ENCODE measurements around the gene RNH1. TPM values are rescaled to one million over a fixed set of nuclear protein-coding genes. Genes with fewer than 3 reads are reported as not detected.

Gene RNH1
- total RNA-seq, 1 donor from 2014 or later = 237 TPM

- H3K9me3 ChIP-seq = no peaks in the 10 kb centered on the region
- H3K4me3 ChIP-seq = no peak overlapping the region
- ATAC-seq (no peak), DNase-seq (no peak)
- peaks cover 30% of the 10 kb centered on the region for H3K4me1 ChIP-seq
- H3K27ac ChIP-seq = no peak overlapping the region
- no peaks in the 10 kb centered on the region for H3K27me3 ChIP-seq (ENCODE audit: low read depth)
- peaks cover 24% of the 10 kb centered on the region for H3K36me3 ChIP-seq
- intact Hi-C loops (cut with DNase I) = no loop called here
- TF ChIP-seq, protein P1, sequence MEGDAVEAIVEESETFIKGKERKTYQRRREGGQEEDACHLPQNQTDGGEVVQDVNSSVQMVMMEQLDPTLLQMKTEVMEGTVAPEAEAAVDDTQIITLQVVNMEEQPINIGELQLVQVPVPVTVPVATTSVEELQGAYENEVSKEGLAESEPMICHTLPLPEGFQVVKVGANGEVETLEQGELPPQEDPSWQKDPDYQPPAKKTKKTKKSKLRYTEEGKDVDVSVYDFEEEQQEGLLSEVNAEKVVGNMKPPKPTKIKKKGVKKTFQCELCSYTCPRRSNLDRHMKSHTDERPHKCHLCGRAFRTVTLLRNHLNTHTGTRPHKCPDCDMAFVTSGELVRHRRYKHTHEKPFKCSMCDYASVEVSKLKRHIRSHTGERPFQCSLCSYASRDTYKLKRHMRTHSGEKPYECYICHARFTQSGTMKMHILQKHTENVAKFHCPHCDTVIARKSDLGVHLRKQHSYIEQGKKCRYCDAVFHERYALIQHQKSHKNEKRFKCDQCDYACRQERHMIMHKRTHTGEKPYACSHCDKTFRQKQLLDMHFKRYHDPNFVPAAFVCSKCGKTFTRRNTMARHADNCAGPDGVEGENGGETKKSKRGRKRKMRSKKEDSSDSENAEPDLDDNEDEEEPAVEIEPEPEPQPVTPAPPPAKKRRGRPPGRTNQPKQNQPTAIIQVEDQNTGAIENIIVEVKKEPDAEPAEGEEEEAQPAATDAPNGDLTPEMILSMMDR (IDR thresholded peaks at IDR 0.05) = no peak
Observed at GRCh38 chr11:452203-452744, 54.8 kb downstream of the RNH1 start.

DNA sequence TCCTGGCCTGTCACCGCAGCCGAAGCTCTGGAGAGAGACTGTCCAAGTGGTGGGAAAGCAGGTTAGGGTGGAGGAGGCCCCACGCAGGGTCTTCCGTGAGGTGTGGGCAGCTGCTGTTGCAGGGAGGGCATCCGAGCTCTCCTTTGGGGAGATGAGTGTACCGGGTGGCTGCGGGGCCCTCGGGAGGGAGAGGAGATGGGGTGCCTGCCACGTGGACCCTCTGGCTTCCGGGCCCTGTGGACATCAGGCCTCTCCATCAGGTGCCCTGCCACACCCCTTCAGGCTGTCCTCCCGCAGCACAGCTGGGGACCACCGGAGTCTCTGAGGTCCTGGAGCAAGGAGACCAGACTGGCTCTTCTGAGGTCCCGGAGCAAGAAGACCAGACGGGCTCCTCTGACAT is 55.3 kb downstream of the RNH1 start:
- TF ChIP-seq, protein P1 (IDR thresholded peaks at IDR 0.05) = no peak
- no peaks in the 10 kb centered on the region for H3K27me3 ChIP-seq (ENCODE audit: low read depth)
- DNase-seq (no peak), ATAC-seq (no peak)
- H3K9me3 ChIP-seq = no peaks in the 10 kb centered on the region
- intact Hi-C loops (cut with DNase I) = no loop called here
- peak overlapping the region; percentile 99 for H3K4me3 ChIP-seq
- peaks cover 30% of the 10 kb centered on the region for H3K4me1 ChIP-seq
- peaks cover 24% of the 10 kb centered on the region for H3K36me3 ChIP-seq
- H3K27ac ChIP-seq = peak overlapping the region; percentile 90

DNA sequence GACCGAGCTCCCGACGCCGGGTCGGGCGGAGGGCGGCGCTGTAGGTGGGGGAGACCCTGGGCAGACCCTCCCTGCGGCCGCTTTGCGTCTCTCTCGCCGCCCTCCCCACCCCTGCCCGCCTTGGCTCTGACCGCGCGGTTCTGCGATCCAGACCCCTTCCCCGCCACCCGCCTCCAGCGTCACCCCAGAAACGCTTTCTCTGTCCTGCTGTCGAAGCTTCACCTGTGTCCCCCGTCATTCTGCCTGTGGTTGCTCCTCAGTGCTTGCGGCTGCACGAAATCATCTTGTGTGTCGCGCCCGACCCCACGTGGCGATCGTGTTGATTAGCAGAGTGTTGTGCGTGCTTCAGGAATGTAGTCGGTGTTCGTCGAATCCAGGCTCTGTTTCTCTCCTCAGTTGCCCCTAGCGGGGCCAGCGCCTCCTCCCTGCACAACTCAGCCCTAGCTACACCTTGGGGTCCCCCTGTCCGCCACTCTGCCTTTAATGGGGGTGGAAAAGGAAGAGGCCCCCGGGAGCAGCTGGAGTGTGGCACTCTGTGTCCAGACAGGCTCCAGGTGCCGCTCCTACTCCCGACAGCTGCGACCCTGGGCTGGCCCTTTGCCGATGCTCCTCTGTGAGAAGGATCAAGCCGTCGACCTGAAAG is 56.1 kb downstream of the RNH1 start:
- DNase-seq (peak; percentile 82), ATAC-seq (peak; percentile 38 to 58)

GRCh38 chr11:449889-450808 is 56.9 kb downstream of the RNH1 start, which contains the start of gene PTDSS2:
Gene PTDSS2 (plus strand): TSS chr11:450279. CDS start chr11:450456, 177 bp downstream.
- peak within 1 kb of the TSS; percentile 90 for H3K27ac ChIP-seq
- no peaks in the 10 kb centered on the region for H3K27me3 ChIP-seq (ENCODE audit: low read depth)
- intact Hi-C loops (cut with DNase I) = no loop called here
- TF ChIP-seq, protein P1 (IDR thresholded peaks at IDR 0.05) = no peak
- peaks cover 24% of the 10 kb centered on the region for H3K36me3 ChIP-seq
- peaks cover 30% of the 10 kb centered on the region for H3K4me1 ChIP-seq
- ATAC-seq (peak; percentile 93), DNase-seq (peak; percentile 98)
- peak within 1 kb of the TSS; percentile 99 for H3K4me3 ChIP-seq
- no peaks in the 10 kb centered on the region for H3K9me3 ChIP-seq

More for the DNA sequence above, 56.1 kb downstream of the RNH1 start:
- intact Hi-C loops (cut with DNase I) = no loop called here
- H3K4me1 ChIP-seq = peaks cover 30% of the 10 kb centered on the region
- no peaks in the 10 kb centered on the region for H3K9me3 ChIP-seq
- H3K27ac ChIP-seq = peak overlapping the region; percentile 90
- H3K36me3 ChIP-seq = peaks cover 24% of the 10 kb centered on the region
- TF ChIP-seq, protein P1 (IDR thresholded peaks at IDR 0.05) = peak; percentile 29
- no peaks in the 10 kb centered on the region for H3K27me3 ChIP-seq (ENCODE audit: low read depth)
- H3K4me3 ChIP-seq = peak overlapping the region; percentile 99

DNA sequence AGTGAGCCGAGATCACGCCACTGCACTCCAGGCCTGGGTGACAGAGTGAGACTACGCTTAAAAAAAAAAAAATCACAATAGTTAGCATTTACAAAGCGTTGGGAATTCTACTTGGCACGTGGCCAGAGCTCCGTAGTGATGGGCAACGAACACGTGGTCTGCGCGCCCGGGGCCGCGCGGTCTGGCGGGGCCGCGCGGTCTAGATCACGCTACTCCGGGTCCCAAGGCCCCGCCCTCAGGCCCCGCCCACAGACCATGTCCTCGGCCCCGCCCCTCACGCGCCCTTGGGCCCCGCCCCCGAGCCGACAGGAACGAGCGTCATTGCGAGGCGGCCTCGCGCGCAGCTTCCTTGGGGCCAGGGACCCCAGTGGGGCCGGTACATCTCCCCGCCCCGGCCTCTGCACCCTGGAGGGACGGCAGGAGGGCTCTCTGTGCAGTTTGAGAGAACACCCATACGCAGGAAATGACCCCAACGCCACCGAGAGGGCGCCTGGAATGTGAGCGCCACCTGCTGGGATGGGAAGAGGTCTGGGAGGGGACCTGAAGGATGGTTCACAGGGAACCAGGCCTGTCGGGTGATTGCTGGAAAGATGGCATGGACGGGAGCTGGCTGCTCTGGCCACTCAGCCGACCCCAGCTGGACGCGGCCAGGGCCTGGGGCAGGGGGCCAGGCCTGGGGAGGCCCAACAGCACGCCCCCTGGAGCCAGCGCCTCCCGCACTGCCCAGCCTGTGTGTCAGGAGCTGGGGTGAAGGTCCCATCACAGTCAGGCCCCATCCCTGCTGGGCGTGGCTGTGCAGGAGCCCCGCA is 58.9 kb downstream of the RNH1 start:
- H3K27me3 ChIP-seq (ENCODE audit: low read depth) = no peaks in the 10 kb centered on the region
- H3K4me1 ChIP-seq = peaks cover 45% of the 10 kb centered on the region
- DNase-seq = peak; percentile 98
- TF ChIP-seq, protein P1 (IDR thresholded peaks at IDR 0.05) = peak; percentile 81
- peak; percentile 89 to 92 for ATAC-seq
- intact Hi-C loops (cut with DNase I) = no loop called here
- peaks cover 12% of the 10 kb centered on the region for H3K36me3 ChIP-seq
- H3K4me3 ChIP-seq = peak overlapping the region; percentile 71
- H3K9me3 ChIP-seq = no peaks in the 10 kb centered on the region
- peak overlapping the region; percentile 90 for H3K27ac ChIP-seq

Data from lower lobe of right lung (tissue), 2 donors.